Peyer's patch (tissue), 4 donors: Measurements from ENCODE around the gene GLUD2.

ENCODE experiments used
- POLR2A ChIP-seq, 2 donors: fragments of 450-650 bp; IDR thresholded peaks; one replicate each; pipeline ENCODE4 v1.5.1; 2017; ENCODE audit warnings: antibody characterized with exemption in 2 of 2, mild to moderate bottlenecking in 2 of 2, moderate library complexity in 2 of 2
- TF ChIP-seq, protein P1 (sequence below), 6 experiments: fragments of 450-650 bp in 4 of 6; fragments of 200-600 bp in 2 of 6; sonication (generic) in 1 of 6; IDR thresholded peaks; one replicate each; pipeline ENCODE4 v1.5.1; 2017 to 2019; ENCODE audit warnings: antibody characterized with exemption in 6 of 6, mild to moderate bottlenecking in 3 of 6, moderate library complexity in 1 of 6

DNA sequence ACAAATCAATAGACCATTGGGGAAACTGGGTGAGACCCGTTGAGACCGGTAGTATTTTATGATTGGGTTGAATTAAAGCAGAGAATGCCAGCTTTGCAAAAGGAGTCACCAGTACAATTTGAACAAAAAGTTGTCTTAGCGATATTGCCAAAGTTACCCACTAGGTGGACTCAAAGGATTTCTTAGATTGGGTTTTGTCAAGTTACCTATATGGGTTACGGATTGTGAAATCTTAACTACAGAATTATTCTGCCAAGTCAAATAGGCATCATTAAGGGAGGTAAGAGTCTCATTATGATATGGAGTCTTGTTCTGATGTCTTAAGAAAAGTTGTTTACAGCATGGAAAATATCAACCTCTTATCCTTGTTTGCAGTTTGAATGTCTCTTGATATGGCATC is 46.8 kb upstream of the GLUD2 start:
- TF ChIP-seq, protein P1, sequence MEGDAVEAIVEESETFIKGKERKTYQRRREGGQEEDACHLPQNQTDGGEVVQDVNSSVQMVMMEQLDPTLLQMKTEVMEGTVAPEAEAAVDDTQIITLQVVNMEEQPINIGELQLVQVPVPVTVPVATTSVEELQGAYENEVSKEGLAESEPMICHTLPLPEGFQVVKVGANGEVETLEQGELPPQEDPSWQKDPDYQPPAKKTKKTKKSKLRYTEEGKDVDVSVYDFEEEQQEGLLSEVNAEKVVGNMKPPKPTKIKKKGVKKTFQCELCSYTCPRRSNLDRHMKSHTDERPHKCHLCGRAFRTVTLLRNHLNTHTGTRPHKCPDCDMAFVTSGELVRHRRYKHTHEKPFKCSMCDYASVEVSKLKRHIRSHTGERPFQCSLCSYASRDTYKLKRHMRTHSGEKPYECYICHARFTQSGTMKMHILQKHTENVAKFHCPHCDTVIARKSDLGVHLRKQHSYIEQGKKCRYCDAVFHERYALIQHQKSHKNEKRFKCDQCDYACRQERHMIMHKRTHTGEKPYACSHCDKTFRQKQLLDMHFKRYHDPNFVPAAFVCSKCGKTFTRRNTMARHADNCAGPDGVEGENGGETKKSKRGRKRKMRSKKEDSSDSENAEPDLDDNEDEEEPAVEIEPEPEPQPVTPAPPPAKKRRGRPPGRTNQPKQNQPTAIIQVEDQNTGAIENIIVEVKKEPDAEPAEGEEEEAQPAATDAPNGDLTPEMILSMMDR (IDR thresholded peaks at IDR 0.05) = no peak
- TF ChIP-seq POLR2A (IDR thresholded peaks at IDR 0.05) = no peak
